Mesenchymal stem cell (in vitro differentiated cells and primary cell): ENCODE measurements around the gene HMBS.

Experiments
- DNase-seq: peaks from one replicate; pipeline ENCODE4 v3.0.0-alpha.2; 2013
- H2AFZ ChIP-seq: one replicate; pipeline ENCODE4 v1.6.1; 2013; ENCODE audit warnings: low read depth, mild to moderate bottlenecking, control low read depth, inconsistent platforms, low read length, moderate library complexity
- H2AK5ac ChIP-seq: 2 replicates; pipeline ENCODE4 v1.6.1; 2013; ENCODE audit warnings: low read length, moderate library complexity, mild to moderate bottlenecking, inconsistent platforms; ENCODE audit not compliant: severe bottlenecking
- H2BK120ac ChIP-seq: one replicate; pipeline ENCODE4 v1.6.1; 2013; ENCODE audit warnings: low read depth, mild to moderate bottlenecking, inconsistent platforms, low read length, moderate library complexity
- H2BK12ac ChIP-seq, 2 experiments: one replicate each; pipeline ENCODE4 v1.6.1; 2013; ENCODE audit warnings: inconsistent platforms in 2 of 2, low read length in 2 of 2, mild to moderate bottlenecking in 2 of 2, moderate library complexity in 2 of 2, control low read depth in 1 of 2
- H2BK15ac ChIP-seq: one replicate; pipeline ENCODE4 v1.6.1; 2013; ENCODE audit warnings: mild to moderate bottlenecking, low read depth, inconsistent platforms; ENCODE audit not compliant: poor library complexity, severe bottlenecking
- H2BK5ac ChIP-seq: 2 replicates; pipeline ENCODE4 v1.6.1; 2013; ENCODE audit warnings: low read depth, mild to moderate bottlenecking, low read length, control low read depth, inconsistent platforms; ENCODE audit not compliant: poor library complexity, severe bottlenecking
- H3K14ac ChIP-seq, 2 experiments: one replicate each; pipeline ENCODE4 v1.6.1; 2013; ENCODE audit warnings: inconsistent platforms in 2 of 2, low read length in 2 of 2, control low read depth in 1 of 2, mild to moderate bottlenecking in 1 of 2, moderate library complexity in 1 of 2
- H3K18ac ChIP-seq, 2 experiments: one replicate each; pipeline ENCODE4 v1.6.1; 2013; ENCODE audit warnings: inconsistent platforms in 2 of 2, low read length in 2 of 2, control low read depth in 1 of 2, low read depth in 1 of 2, mild to moderate bottlenecking in 1 of 2
- H3K23ac ChIP-seq, 2 experiments: one replicate each; pipeline ENCODE4 v1.6.1; 2013; ENCODE audit warnings: inconsistent platforms in 2 of 2, low read length in 2 of 2, mild to moderate bottlenecking in 2 of 2, moderate library complexity in 2 of 2, control low read depth in 1 of 2
- H3K27ac ChIP-seq: 2 replicates; pipeline ENCODE4 v1.5.1; 2013; ENCODE audit warnings: mild to moderate bottlenecking, moderate library complexity, low read length, control low read depth, inconsistent platforms; ENCODE audit not compliant: poor library complexity, severe bottlenecking
- H3K27me3 ChIP-seq, 2 experiments: 2 replicates each; pipeline versions ENCODE4 v1.6.1 to v1.7.0; 2013; ENCODE audit warnings: low read length in 2 of 2, mild to moderate bottlenecking in 2 of 2, moderate library complexity in 2 of 2, control low read depth in 1 of 2, inconsistent platforms in 1 of 2; ENCODE audit not compliant: control insufficient read depth in 1 of 2, insufficient read depth in 1 of 2
- H3K36me3 ChIP-seq, 2 experiments: 2 replicates each; pipeline versions ENCODE4 v1.6.1 to v1.7.0; 2013; ENCODE audit warnings: low read length in 2 of 2, control low read depth in 1 of 2, inconsistent platforms in 1 of 2, low read depth in 1 of 2, mild to moderate bottlenecking in 1 of 2; ENCODE audit not compliant: insufficient read depth in 2 of 2, control insufficient read depth in 1 of 2
- H3K4ac ChIP-seq, 2 experiments: one replicate each; pipeline ENCODE4 v1.6.1; 2013; ENCODE audit warnings: inconsistent platforms in 2 of 2, low read length in 2 of 2, mild to moderate bottlenecking in 2 of 2, moderate library complexity in 2 of 2, control low read depth in 1 of 2, low read depth in 1 of 2
- H3K4me1 ChIP-seq: 2 replicates; pipeline ENCODE4 v1.6.1; 2013; ENCODE audit warnings: low read depth, low read length, control low read depth; ENCODE audit not compliant: control insufficient read depth, insufficient read depth
- H3K4me2 ChIP-seq: 2 replicates; pipeline ENCODE4 v1.6.1; 2013; ENCODE audit warnings: low read length, mild to moderate bottlenecking, inconsistent platforms; ENCODE audit not compliant: poor library complexity, severe bottlenecking
- H3K4me3 ChIP-seq, 2 experiments: 2 replicates each; pipeline versions ENCODE4 v1.5.1 to v1.7.0; 2013; ENCODE audit warnings: low read length in 2 of 2, mild to moderate bottlenecking in 2 of 2, control low read depth in 1 of 2, low read depth in 1 of 2; ENCODE audit not compliant: insufficient read depth in 1 of 2
- H3K79me1 ChIP-seq: replicated peaks from 2 replicates; pipeline ENCODE4 v1.6.1; 2013; ENCODE audit warnings: mild to moderate bottlenecking, control low read depth, low read length, inconsistent platforms; ENCODE audit not compliant: poor library complexity, severe bottlenecking
- H3K9ac ChIP-seq: 2 replicates; pipeline ENCODE4 v1.7.0; 2013; ENCODE audit warnings: mild to moderate bottlenecking, low read length, moderate library complexity
- H3K9me3 ChIP-seq: 2 replicates; pipeline ENCODE4 v1.7.0; 2013; ENCODE audit warnings: mild to moderate bottlenecking, low read length; ENCODE audit not compliant: control insufficient read depth
- H4K8ac ChIP-seq: one replicate; pipeline ENCODE4 v1.6.1; 2013; ENCODE audit warnings: inconsistent platforms, mild to moderate bottlenecking, low read length, moderate library complexity
- H4K91ac ChIP-seq: one replicate; pipeline ENCODE4 v1.6.1; 2013; ENCODE audit warnings: mild to moderate bottlenecking, low read length, inconsistent platforms
- WGBS: methylation state at CpG from one replicate; pipeline ENCODE4 v1.1.7; 2013; ENCODE audit warnings: mixed read lengths; 5-methylcytosine and 5-hydroxymethylcytosine counted together

HMBS gene

DNA sequence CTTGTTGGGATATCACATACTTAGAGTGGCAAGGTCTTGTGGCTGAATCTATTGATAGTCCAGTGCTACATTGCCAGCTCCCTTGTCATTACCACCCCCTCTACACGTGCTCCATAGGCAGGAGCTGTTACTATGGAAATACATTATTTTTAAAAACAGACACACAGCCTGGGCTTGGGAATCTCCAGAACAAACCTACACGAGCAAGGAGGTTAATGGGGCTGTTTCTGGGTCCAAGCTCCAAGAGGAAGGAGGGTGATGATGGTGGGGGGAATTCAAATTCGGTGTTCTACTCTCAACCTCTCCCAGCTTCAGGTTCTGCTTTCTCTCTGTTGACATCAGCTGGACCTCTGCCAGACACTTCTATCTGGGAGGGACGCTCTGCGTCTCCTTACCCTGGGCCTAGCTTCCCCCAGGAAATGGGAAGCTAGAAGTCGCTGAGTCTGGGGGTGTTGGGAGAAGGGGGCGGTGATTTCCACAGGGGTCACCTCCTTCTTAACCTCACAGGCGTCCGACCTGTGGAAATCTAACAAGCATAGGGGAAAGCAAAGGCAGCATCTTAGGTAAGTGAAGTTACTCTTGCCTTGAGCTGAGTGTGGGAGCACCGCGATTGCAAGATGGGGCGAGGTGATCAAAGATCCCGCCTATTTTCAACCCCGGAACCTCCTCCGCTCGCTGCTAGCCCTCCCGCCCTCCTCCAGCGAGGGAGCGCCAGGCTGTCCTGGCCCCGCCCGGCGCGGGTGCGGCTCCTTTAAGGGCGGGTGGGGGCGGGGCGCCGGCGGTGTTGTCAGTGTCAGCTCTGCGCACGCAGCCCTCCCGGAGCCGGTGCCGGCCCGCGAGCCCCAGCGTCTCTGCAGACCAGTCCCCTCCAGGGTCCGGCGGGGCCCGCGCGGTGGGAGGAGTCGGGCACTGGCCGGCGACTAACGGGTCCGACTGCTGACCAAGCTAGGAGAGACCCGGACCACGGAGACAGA is 22.2 kb downstream of the HMBS start, which contains the start of gene C2CD2L:
Gene C2CD2L, plus strand, starts transcription at position 781 of the 974 bp plus-strand sequence. CDS start 398 bp downstream, outside the sequence.
- H3K4ac ChIP-seq: peak within 1 kb of the TSS; percentile 52 to 58
- peak within 1 kb of the TSS; percentile 82 to 91 for H3K4me3 ChIP-seq
- H3K27ac ChIP-seq: peak within 1 kb of the TSS; percentile 30
- peaks cover 23% of the 10 kb centered on the region for H3K4me1 ChIP-seq
- peak within 1 kb of the TSS in 1 of 2 experiments; percentile 58 for H2BK12ac ChIP-seq
- 3% methylated on average over 33 of the region's 49 CpGs for WGBS
- DNase-seq: peak; percentile 93
- no peak within 1 kb of the TSS for H2BK15ac ChIP-seq
- peak within 1 kb of the TSS; percentile 89 for H3K9ac ChIP-seq
- H3K36me3 ChIP-seq: peaks cover 15 to 18% of the 10 kb centered on the region in 2 experiments
- H2BK120ac ChIP-seq: peak within 1 kb of the TSS; percentile 80
- H4K8ac ChIP-seq: peak within 1 kb of the TSS; percentile 98
- no peaks in the 10 kb centered on the region for H3K9me3 ChIP-seq
- peak within 1 kb of the TSS in 1 of 2 experiments; percentile 79 for H3K14ac ChIP-seq
- H3K23ac ChIP-seq: peak within 1 kb of the TSS in 1 of 2 experiments; percentile 90
- H3K79me1 ChIP-seq: peaks cover 37% of the 10 kb centered on the region
- H3K18ac ChIP-seq: peak within 1 kb of the TSS; percentile 54 to 90
- peak within 1 kb of the TSS; percentile 78 for H2AK5ac ChIP-seq
- H4K91ac ChIP-seq: peak within 1 kb of the TSS; percentile 65
- no peaks in the 10 kb centered on the region for H3K27me3 ChIP-seq
- H2BK5ac ChIP-seq: peak within 1 kb of the TSS; percentile 24
- H2AFZ ChIP-seq: peak within 1 kb of the TSS; percentile 78
- H3K4me2 ChIP-seq: peak within 1 kb of the TSS; percentile 83

DNA sequence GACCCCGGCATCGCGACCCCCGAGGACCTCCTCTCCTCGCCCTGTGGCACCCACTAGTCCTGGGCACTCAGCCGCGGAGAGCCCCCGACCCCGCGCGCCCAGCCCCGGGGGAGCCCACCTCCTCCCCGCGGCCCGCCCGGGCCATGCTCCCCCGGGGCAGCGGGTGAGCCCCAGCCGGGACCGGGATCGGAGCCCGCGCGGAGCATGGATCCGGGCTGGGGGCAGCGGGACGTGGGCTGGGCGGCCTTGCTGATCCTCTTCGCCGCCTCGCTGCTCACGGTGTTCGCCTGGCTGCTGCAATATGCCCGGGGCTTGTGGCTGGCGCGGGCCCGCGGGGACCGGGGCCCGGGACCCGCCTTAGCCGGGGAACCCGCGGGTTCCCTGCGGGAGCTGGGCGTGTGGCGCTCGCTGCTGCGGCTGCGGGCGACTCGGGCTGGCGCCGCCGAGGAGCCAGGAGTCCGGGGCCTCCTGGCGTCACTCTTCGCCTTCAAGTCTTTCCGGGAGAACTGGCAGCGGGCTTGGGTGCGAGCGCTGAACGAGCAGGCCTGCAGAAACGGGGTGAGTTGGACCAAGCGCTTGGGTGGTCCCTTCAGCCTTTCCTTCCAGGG is 23.0 kb downstream of the HMBS start:
- Histone ChIP-seq H2BK5ac (no peak overlapping the region), H3K36me3 (peaks cover 23 to 26% of the 10 kb centered on the region in 2 experiments), H3K18ac (peak overlapping the region; percentile 50 to 54), H2BK15ac (no peak overlapping the region), H3K27ac (no peak overlapping the region), H4K8ac (no peak overlapping the region), H3K14ac (peak overlapping the region in 1 of 2 experiments; percentile 79), H3K27me3 (no peaks in the 10 kb centered on the region), H3K9me3 (no peaks in the 10 kb centered on the region), H3K23ac (peak overlapping the region in 1 of 2 experiments; percentile 90), H3K79me1 (peaks cover 37% of the 10 kb centered on the region), H3K4ac (peak overlapping the region in 1 of 2 experiments; percentile 52), H3K4me2 (peak overlapping the region; percentile 69), H2AK5ac (no peak overlapping the region), H2BK12ac (no peak overlapping the region), H3K9ac (peak overlapping the region; percentile 84), H3K4me3 (peak overlapping the region; percentile 82 to 91), H2BK120ac (no peak overlapping the region), H3K4me1 (peaks cover 23% of the 10 kb centered on the region), H2AFZ (peak overlapping the region; percentile 78), H4K91ac (no peak overlapping the region)
- under 1% methylated on average over 63 of the region's 65 CpGs for WGBS
- DNase-seq: no peak

DNA sequence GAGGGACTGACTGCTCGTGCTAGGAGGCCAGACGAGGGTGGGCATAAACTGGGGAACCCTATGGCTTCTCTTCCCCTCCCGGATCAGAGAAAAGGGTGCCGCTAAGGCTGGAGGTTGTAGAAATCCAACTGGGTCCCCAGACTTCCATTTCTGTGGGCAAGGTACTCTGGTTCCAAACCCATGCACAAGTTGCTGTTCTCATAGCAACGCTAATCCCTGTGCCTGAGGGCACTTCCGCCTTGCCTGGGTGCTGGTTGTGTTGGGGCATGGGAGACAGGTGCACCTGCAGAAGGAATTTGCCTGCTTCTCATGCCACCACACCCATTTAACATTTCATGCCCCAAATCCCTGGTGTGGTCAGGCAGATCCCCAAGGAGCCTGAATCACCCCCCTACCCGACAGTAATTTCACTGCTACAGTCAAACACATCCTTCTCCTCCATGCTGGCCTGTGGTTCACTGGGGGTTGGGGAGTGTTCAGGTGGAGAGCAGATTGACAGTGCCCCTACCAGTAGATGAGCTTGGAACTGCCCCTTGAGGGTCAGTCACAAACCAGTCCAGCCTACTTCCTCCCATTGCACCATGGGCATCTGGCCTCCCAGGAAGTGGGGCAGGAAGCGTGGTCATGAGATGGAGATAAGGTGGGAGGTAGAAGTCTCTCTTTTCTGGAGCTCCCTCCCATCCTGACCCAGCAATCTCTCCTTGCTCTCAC is 23.6 kb downstream of the HMBS start:
- peak overlapping the region; percentile 69 for H3K4me2 ChIP-seq
- no peak overlapping the region for H3K27ac ChIP-seq
- H2BK120ac ChIP-seq: no peak overlapping the region
- H3K79me1 ChIP-seq: peaks cover 33% of the 10 kb centered on the region
- H4K91ac ChIP-seq: no peak overlapping the region
- peak overlapping the region; percentile 82 to 91 for H3K4me3 ChIP-seq
- peak overlapping the region in 1 of 2 experiments; percentile 49 for H3K14ac ChIP-seq
- no peak overlapping the region for H2BK5ac ChIP-seq
- H2AFZ ChIP-seq: no peak overlapping the region
- no peak overlapping the region for H2BK12ac ChIP-seq
- H3K9me3 ChIP-seq: no peaks in the 10 kb centered on the region
- H3K23ac ChIP-seq: no peak overlapping the region
- peak; percentile 28 for DNase-seq
- WGBS: 7% methylated on average over 6 of the region's 8 CpGs
- H3K9ac ChIP-seq: peak overlapping the region; percentile 84
- no peaks in the 10 kb centered on the region for H3K27me3 ChIP-seq
- peaks cover 29 to 31% of the 10 kb centered on the region in 2 experiments for H3K36me3 ChIP-seq
- H3K4me1 ChIP-seq: peaks cover 18% of the 10 kb centered on the region
- H2AK5ac ChIP-seq: no peak overlapping the region
- H3K18ac ChIP-seq: no peak overlapping the region
- H2BK15ac ChIP-seq: no peak overlapping the region
- H4K8ac ChIP-seq: peak overlapping the region; percentile 57
- no peak overlapping the region for H3K4ac ChIP-seq
